IPS-18c (cell line): ENCODE results near the gene FOXK2.
"Not testable (repeated sequence)": the region's sequence is repeated elsewhere in the genome, so short reads cannot be mapped to it uniquely, and the experiment has no call there.

Source experiments
- H3K4me3 ChIP-seq: 2 replicates; pipeline ENCODE4 v1.7.0; 2013; ENCODE audit warnings: low read depth, mild to moderate bottlenecking, low read length, moderate library complexity; ENCODE audit not compliant: insufficient read depth
- H3K9me3 ChIP-seq: one replicate; pipeline ENCODE4 v1.6.1; 2013; ENCODE audit warnings: mild to moderate bottlenecking, low read length, moderate library complexity; ENCODE audit not compliant: control insufficient read depth, insufficient read depth

Gene FOXK2

GRCh38 chr17:82569621-82570020 lies 50.1 kb downstream of the FOXK2 start:
- H3K9me3 ChIP-seq: no peaks in the 10 kb centered on the region
- H3K4me3 ChIP-seq: no peak overlapping the region

- no peak overlapping the region for H3K4me3 ChIP-seq
Measured at GRCh38 chr17:82570277-82570676, 50.7 kb downstream of the FOXK2 start.

GRCh38 chr17:82571855-82572254 lies 52.3 kb downstream of the FOXK2 start:
- H3K9me3 ChIP-seq: no peaks in the 10 kb centered on the region
- no peak overlapping the region for H3K4me3 ChIP-seq

More at GRCh38 chr17:82570277-82570676, 50.7 kb downstream of the FOXK2 start:
- no peaks in the 10 kb centered on the region for H3K9me3 ChIP-seq

GRCh38 chr17:82574041-82574440 lies 54.5 kb downstream of the FOXK2 start:
- H3K9me3 ChIP-seq: no peaks in the 10 kb centered on the region
- H3K4me3 ChIP-seq: no peak overlapping the region

GRCh38 chr17:82575581-82576221 lies 56.2 kb downstream of the FOXK2 start:
- not testable (repeated sequence) for H3K4me3 ChIP-seq, H3K9me3 ChIP-seq

- no peaks in the 10 kb centered on the region for H3K9me3 ChIP-seq
- H3K4me3 ChIP-seq: no peak overlapping the region
Measured at GRCh38 chr17:82577300-82577699, 57.8 kb downstream of the FOXK2 start.

GRCh38 chr17:82579969-82580368 lies 60.4 kb downstream of the FOXK2 start:
- not testable (repeated sequence) for H3K9me3 ChIP-seq, H3K4me3 ChIP-seq

- Histone ChIP-seq H3K9me3 (no peaks in the 10 kb centered on the region), H3K4me3 (no peak overlapping the region)
Measured at GRCh38 chr17:82582213-82582612, 62.7 kb downstream of the FOXK2 start.

- Histone ChIP-seq H3K9me3 (no peaks in the 10 kb centered on the region), H3K4me3 (no peak overlapping the region)
Measured at GRCh38 chr17:82582709-82583108, 63.2 kb downstream of the FOXK2 start.

GRCh38 chr17:82583720-82584234 lies 64.2 kb downstream of the FOXK2 start:
- Histone ChIP-seq H3K4me3 (no peak overlapping the region), H3K9me3 (no peaks in the 10 kb centered on the region)

- H3K9me3 ChIP-seq, H3K4me3 ChIP-seq: not testable (repeated sequence)
Measured at GRCh38 chr17:82585935-82586575, 66.5 kb downstream of the FOXK2 start.

GRCh38 chr17:82586576-82587233 lies 67.2 kb downstream of the FOXK2 start:
- no peak overlapping the region for H3K4me3 ChIP-seq

GRCh38 chr17:82587234-82588086 lies 67.9 kb downstream of the FOXK2 start:
- H3K9me3 ChIP-seq: no peaks in the 10 kb centered on the region
- H3K4me3 ChIP-seq: no peak overlapping the region

More at GRCh38 chr17:82586576-82587233, 67.2 kb downstream of the FOXK2 start:
- H3K9me3 ChIP-seq: no peaks in the 10 kb centered on the region

- no peaks in the 10 kb centered on the region for H3K9me3 ChIP-seq
- no peak overlapping the region for H3K4me3 ChIP-seq
Measured at GRCh38 chr17:82588266-82589175, 69.0 kb downstream of the FOXK2 start.

GRCh38 chr17:82589851-82590180 lies 70.3 kb downstream of the FOXK2 start:
- no peak overlapping the region for H3K4me3 ChIP-seq
- H3K9me3 ChIP-seq: no peaks in the 10 kb centered on the region

GRCh38 chr17:82590216-82590615 lies 70.7 kb downstream of the FOXK2 start:
- Histone ChIP-seq H3K9me3 (no peaks in the 10 kb centered on the region), H3K4me3 (no peak overlapping the region)
